Measurements from ENCODE around the gene HACD2. TPM values are rescaled to one million over a fixed set of nuclear protein-coding genes. Genes with fewer than 3 reads are reported as not detected.

The HACD2 gene
- total RNA-seq, 3 donors from 2014 or later (not counting 1 experiment from before 2014, with no cell fraction given), result 16.1 to 34.1 (median 24.6) TPM

DNA sequence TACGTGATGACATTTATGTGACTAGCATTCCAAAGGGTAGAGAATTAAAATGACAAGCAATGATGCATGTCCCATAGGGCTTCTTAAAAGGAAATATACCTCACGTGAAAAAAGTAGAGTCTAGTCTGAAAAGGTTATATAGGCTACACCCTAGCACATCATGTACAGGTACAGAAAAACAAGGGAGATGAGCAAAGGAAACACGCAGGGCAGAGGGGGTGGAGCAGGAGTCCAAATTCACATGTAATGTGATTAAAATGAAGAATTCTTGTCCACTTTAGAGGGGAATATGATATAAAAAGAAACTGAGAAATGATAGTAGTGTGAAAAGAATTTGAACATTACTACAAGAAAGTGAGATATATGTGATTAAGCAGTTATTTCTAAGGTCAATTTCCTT, 59.4 kb downstream of the HACD2 start:
- H3K36me3 Mint-ChIP-seq, result peaks cover 22% of the 10 kb centered on the region
- no peak for DNase-seq
- H3K27me3 Mint-ChIP-seq (ENCODE audit: low read depth in 2 of 2), result no peaks in the 10 kb centered on the region
- no peak overlapping the region for H3K4me3 Mint-ChIP-seq
- no peaks in the 10 kb centered on the region for H3K27me3 ChIP-seq (ENCODE audit: control insufficient read depth, insufficient read depth, low read length)
- no peak overlapping the region for H3K4me3 ChIP-seq (ENCODE audit: low read length)
- no peak overlapping the region for H3K27ac ChIP-seq (ENCODE audit: low read length)
- H3K9me3 Mint-ChIP-seq, result no peaks in the 10 kb centered on the region
- 85% methylated on average over 3 of the region's 3 CpGs for WGBS (ENCODE audit: insufficient coverage)
- H3K36me3 ChIP-seq (ENCODE audit: control insufficient read depth, insufficient read depth, low read length), result peaks cover 9% of the 10 kb centered on the region
- H3K4me1 Mint-ChIP-seq, result peaks cover 37 to 56% of the 10 kb centered on the region in 2 donors
- H3K27ac Mint-ChIP-seq, result no peak overlapping the region
- peaks cover 13% of the 10 kb centered on the region for H3K4me1 ChIP-seq (ENCODE audit: control insufficient read depth, insufficient read depth, low read length)
- ATAC-seq, result no peak
- TF ChIP-seq, protein P1, sequence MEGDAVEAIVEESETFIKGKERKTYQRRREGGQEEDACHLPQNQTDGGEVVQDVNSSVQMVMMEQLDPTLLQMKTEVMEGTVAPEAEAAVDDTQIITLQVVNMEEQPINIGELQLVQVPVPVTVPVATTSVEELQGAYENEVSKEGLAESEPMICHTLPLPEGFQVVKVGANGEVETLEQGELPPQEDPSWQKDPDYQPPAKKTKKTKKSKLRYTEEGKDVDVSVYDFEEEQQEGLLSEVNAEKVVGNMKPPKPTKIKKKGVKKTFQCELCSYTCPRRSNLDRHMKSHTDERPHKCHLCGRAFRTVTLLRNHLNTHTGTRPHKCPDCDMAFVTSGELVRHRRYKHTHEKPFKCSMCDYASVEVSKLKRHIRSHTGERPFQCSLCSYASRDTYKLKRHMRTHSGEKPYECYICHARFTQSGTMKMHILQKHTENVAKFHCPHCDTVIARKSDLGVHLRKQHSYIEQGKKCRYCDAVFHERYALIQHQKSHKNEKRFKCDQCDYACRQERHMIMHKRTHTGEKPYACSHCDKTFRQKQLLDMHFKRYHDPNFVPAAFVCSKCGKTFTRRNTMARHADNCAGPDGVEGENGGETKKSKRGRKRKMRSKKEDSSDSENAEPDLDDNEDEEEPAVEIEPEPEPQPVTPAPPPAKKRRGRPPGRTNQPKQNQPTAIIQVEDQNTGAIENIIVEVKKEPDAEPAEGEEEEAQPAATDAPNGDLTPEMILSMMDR (IDR thresholded peaks at IDR 0.05), result no peak
- no peaks in the 10 kb centered on the region for H3K9me3 ChIP-seq (ENCODE audit: control insufficient read depth, insufficient read depth, low read length)
- intact Hi-C loops (cut with micrococcal nuclease), result no loop called here

DNA sequence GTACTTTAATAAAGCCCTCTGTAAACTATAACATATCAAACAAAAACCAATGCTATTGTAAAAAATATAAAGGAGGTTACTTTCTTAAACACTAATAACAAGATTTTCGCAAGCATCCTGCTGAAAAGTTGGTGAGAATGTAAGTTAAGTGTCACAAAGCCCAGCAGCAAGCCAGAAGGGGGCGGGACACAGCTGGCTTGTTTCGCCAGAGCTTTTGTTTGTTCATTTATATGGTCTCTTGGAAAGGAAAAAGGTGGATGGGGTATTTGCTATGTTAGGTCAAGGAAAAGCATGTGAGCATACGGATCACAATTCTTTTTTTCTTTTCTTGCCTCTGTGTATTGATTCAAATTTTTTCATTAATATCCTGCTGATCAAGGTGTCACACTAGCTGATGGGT, 59.9 kb downstream of the HACD2 start:
- Mint-ChIP-seq H3K4me3 (no peak overlapping the region), H3K27me3 (ENCODE audit: low read depth in 2 of 2) (no peaks in the 10 kb centered on the region), H3K4me1 (peaks cover 37 to 56% of the 10 kb centered on the region in 2 donors), H3K27ac (no peak overlapping the region), H3K36me3 (peaks cover 22% of the 10 kb centered on the region), H3K9me3 (no peaks in the 10 kb centered on the region)
- Histone ChIP-seq H3K4me1 (ENCODE audit: control insufficient read depth, insufficient read depth, low read length) (peaks cover 13% of the 10 kb centered on the region), H3K36me3 (ENCODE audit: control insufficient read depth, insufficient read depth, low read length) (peaks cover 9% of the 10 kb centered on the region), H3K9me3 (ENCODE audit: control insufficient read depth, insufficient read depth, low read length) (no peaks in the 10 kb centered on the region), H3K27me3 (ENCODE audit: control insufficient read depth, insufficient read depth, low read length) (no peaks in the 10 kb centered on the region), H3K27ac (ENCODE audit: low read length) (no peak overlapping the region), H3K4me3 (ENCODE audit: low read length) (no peak overlapping the region)
- intact Hi-C loops (cut with micrococcal nuclease), result no loop called here
- no peak for ATAC-seq
- TF ChIP-seq, protein P1 (IDR thresholded peaks at IDR 0.05), result no peak
- 96% methylated on average over 4 of the region's 4 CpGs for WGBS (ENCODE audit: insufficient coverage)
- no peak for DNase-seq

DNA sequence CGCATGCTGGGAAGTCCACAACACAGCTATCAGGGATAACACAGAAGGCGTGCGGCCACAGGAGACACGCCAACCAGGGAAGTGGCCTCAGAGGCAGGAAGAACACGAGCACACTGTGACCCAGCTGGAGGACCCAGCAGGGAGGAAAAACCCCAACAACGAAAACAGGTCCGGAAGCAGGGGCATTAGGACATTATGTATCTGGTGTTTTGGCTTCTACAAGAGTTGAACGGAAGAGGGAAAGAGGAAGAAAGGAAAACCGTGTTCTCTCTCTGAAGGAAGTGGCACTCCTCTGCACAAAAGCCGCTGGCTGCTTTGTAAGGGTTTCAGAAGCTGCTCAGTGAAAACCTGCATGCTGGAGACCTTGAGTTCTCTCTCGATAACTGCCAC, 61.8 kb downstream of the HACD2 start:
- Mint-ChIP-seq H3K4me3 (peak overlapping the region; percentile 29), H3K9me3 (no peaks in the 10 kb centered on the region), H3K27me3 (ENCODE audit: low read depth in 2 of 2) (no peaks in the 10 kb centered on the region), H3K36me3 (peaks cover 22% of the 10 kb centered on the region), H3K27ac (peak overlapping the region; percentile 59 to 60), H3K4me1 (peaks cover 49 to 68% of the 10 kb centered on the region in 2 donors)
- Histone ChIP-seq H3K4me3 (ENCODE audit: low read length) (no peak overlapping the region), H3K9me3 (ENCODE audit: control insufficient read depth, insufficient read depth, low read length) (no peaks in the 10 kb centered on the region), H3K4me1 (ENCODE audit: control insufficient read depth, insufficient read depth, low read length) (peaks cover 18% of the 10 kb centered on the region), H3K36me3 (ENCODE audit: control insufficient read depth, insufficient read depth, low read length) (peaks cover 9% of the 10 kb centered on the region), H3K27me3 (ENCODE audit: control insufficient read depth, insufficient read depth, low read length) (no peaks in the 10 kb centered on the region), H3K27ac (ENCODE audit: low read length) (no peak overlapping the region)
- peak in 1 of 3 donors; percentile 21 for ATAC-seq
- TF ChIP-seq, protein P1 (IDR thresholded peaks at IDR 0.05), result no peak
- WGBS (ENCODE audit: insufficient coverage), result 34% methylated on average over 11 of the region's 11 CpGs
- intact Hi-C loops (cut with micrococcal nuclease), result no loop called here
- DNase-seq, result peak in 1 of 2 donors; percentile 12

DNA sequence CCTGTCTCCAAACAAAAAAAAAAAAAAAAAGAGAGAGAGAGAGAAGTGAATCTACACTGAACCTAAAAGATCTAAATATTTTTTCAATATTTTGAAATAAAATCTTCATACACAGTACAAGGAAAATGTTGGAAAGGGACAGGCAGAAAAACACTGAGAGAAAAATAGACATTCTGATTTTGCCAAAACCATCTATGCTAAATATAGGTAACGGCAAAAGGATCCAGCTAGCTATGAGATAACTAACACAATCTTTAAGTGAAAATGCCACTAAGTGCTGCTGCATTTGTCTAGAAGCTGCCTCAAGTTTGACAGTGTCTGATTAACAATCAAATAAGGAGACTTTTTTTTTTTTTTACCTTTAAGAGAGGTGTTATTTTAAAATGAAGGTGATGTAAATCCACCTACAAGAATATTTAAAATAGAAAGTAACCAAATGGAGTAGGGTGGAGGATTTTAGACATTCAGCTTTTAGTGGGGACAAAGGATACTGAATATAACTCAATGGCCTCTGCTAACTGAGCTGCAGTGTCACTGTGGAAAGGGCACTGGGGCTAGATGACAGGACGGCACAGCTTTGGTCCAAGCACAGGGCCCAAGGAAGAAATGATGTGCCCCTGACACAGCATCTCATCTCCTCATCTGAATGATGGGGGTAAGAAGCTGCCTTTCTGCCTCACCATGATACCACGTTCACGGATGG, 62.4 kb downstream of the HACD2 start:
- peaks cover 17% of the 10 kb centered on the region for H3K36me3 Mint-ChIP-seq
- peak overlapping the region; percentile 59 to 60 for H3K27ac Mint-ChIP-seq
- H3K27me3 Mint-ChIP-seq (ENCODE audit: low read depth in 2 of 2), result no peaks in the 10 kb centered on the region
- no peak overlapping the region for H3K4me3 ChIP-seq (ENCODE audit: low read length)
- peaks cover 18% of the 10 kb centered on the region for H3K4me1 ChIP-seq (ENCODE audit: control insufficient read depth, insufficient read depth, low read length)
- peak overlapping the region; percentile 29 for H3K4me3 Mint-ChIP-seq
- intact Hi-C loops (cut with micrococcal nuclease), result no loop called here
- H3K9me3 Mint-ChIP-seq, result no peaks in the 10 kb centered on the region
- H3K27me3 ChIP-seq (ENCODE audit: control insufficient read depth, insufficient read depth, low read length), result no peaks in the 10 kb centered on the region
- ATAC-seq (peak in 1 of 3 donors; percentile 13), DNase-seq (no peak)
- 52% methylated on average over 4 of the region's 4 CpGs for WGBS (ENCODE audit: insufficient coverage)
- peaks cover 49 to 67% of the 10 kb centered on the region in 2 donors for H3K4me1 Mint-ChIP-seq
- peaks cover 5% of the 10 kb centered on the region for H3K36me3 ChIP-seq (ENCODE audit: control insufficient read depth, insufficient read depth, low read length)
- no peak overlapping the region for H3K27ac ChIP-seq (ENCODE audit: low read length)
- TF ChIP-seq, protein P1 (IDR thresholded peaks at IDR 0.05), result no peak
- H3K9me3 ChIP-seq (ENCODE audit: control insufficient read depth, insufficient read depth, low read length), result no peaks in the 10 kb centered on the region

All from natural killer cell (primary cell).